Left ventricle myocardium inferior (tissue), 1 donor: ENCODE measurements around the gene EPB41L1. TPM values are rescaled to one million over a fixed set of nuclear protein-coding genes. Genes with fewer than 3 reads are reported as not detected.

Experiments used
- DNase-seq: peaks from one replicate; pipeline ENCODE4 v3.0.0-alpha.2; 2020
- H3K27ac ChIP-seq: fragments of 200-600 bp; replicated peaks from 2 replicates; pipeline ENCODE4 v1.8.0; 2021
- H3K27me3 ChIP-seq: fragments of 200-600 bp; 2 replicates; pipeline ENCODE4 v1.8.0; 2021; ENCODE audit warnings: low read depth
- H3K36me3 ChIP-seq: fragments of 200-600 bp; 2 replicates; pipeline ENCODE4 v1.8.0; 2021
- H3K4me1 ChIP-seq: fragments of 200-600 bp; 2 replicates; pipeline ENCODE4 v1.8.0; 2021
- H3K4me3 ChIP-seq: fragments of 200-600 bp; 2 replicates; pipeline ENCODE4 v1.8.0; 2021; ENCODE audit warnings: mild to moderate bottlenecking, moderate library complexity
- H3K9me3 ChIP-seq: fragments of 200-600 bp; replicated peaks from 2 replicates; pipeline ENCODE4 v1.8.0; 2021
- intact Hi-C: fragments of 100-400 bp; cut with micrococcal nuclease; formaldehyde crosslinking; loops from one replicate; pipeline ENCODE4 v1.11.0; 2022
- total RNA-seq: library from RNA; stranded (reverse); fragmentation: NEBNext Ultra II Directional; extraction: Animal tissue kit (Norgen Biotek cat#: 25700); gene quantifications from one replicate; pipeline ENCODE4 v1.2.1, GENCODE V29; 2021
- TF ChIP-seq, protein P1 (sequence below): fragments of 200-600 bp; IDR thresholded peaks from 2 replicates; pipeline ENCODE4 v1.8.0; 2021; ENCODE audit warnings: antibody characterized with exemption, mild to moderate bottlenecking, borderline replicate concordance
- donor health status: DM: no; HTN: yes; CAD: no; lungs with severe emphysema.

The EPB41L1 gene
- total RNA-seq, 1 donor from 2014 or later, result 14.6 TPM

DNA sequence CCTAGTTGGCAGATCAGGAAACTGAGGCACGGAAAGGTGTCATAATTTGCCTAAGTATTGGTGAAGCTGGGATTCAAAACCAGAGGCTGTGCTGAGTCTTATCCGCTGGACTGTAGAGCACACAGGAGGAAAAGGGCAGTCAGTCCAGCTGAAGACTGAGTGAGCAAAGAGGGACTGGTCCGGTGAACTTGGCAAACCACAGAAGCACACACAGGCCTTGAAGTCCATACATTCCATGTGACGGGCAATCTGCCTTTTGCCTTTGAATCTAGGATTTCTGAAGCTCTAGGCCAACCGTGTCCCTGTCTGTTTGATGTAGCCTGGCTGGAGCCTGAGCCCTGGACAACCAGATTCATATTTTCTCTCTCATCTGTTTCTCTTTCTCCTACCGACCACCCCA lies 34.3 kb upstream of the EPB41L1 start:
- intact Hi-C loops, result no loop called here
- H3K9me3 ChIP-seq, result no peaks in the 10 kb centered on the region
- no peaks in the 10 kb centered on the region for H3K4me1 ChIP-seq
- H3K36me3 ChIP-seq, result no peaks in the 10 kb centered on the region
- TF ChIP-seq, protein P1, sequence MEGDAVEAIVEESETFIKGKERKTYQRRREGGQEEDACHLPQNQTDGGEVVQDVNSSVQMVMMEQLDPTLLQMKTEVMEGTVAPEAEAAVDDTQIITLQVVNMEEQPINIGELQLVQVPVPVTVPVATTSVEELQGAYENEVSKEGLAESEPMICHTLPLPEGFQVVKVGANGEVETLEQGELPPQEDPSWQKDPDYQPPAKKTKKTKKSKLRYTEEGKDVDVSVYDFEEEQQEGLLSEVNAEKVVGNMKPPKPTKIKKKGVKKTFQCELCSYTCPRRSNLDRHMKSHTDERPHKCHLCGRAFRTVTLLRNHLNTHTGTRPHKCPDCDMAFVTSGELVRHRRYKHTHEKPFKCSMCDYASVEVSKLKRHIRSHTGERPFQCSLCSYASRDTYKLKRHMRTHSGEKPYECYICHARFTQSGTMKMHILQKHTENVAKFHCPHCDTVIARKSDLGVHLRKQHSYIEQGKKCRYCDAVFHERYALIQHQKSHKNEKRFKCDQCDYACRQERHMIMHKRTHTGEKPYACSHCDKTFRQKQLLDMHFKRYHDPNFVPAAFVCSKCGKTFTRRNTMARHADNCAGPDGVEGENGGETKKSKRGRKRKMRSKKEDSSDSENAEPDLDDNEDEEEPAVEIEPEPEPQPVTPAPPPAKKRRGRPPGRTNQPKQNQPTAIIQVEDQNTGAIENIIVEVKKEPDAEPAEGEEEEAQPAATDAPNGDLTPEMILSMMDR, result no peak
- H3K27me3 ChIP-seq, result peaks cover 3% of the 10 kb centered on the region
- H3K27ac ChIP-seq, result no peak overlapping the region
- no peak for DNase-seq
- H3K4me3 ChIP-seq, result no peak overlapping the region

DNA sequence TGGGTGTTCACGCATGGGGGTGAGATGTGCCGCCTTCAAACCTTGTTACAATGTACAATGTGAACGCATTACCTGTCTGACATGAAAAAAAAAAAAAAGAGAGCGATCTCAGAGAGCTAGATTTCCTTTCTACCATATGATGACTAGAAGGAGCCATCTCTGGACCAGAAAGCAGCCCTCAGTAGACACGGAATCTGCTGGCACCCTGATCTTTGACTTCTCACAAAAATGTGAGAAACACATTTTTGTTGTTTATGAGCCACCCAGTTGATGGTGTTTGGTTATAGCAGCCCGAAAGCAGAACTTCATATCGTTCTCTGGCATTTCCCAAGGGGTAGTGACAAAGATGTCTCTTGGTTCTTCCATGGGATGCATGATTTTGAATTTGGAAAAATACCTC lies 33.5 kb upstream of the EPB41L1 start:
- Histone ChIP-seq H3K9me3 (no peaks in the 10 kb centered on the region), H3K36me3 (no peaks in the 10 kb centered on the region), H3K27ac (no peak overlapping the region), H3K4me1 (no peaks in the 10 kb centered on the region), H3K27me3 (peaks cover 3% of the 10 kb centered on the region), H3K4me3 (no peak overlapping the region)
- DNase-seq, result no peak
- TF ChIP-seq, protein P1, result no peak
- intact Hi-C loops, result no loop called here

DNA sequence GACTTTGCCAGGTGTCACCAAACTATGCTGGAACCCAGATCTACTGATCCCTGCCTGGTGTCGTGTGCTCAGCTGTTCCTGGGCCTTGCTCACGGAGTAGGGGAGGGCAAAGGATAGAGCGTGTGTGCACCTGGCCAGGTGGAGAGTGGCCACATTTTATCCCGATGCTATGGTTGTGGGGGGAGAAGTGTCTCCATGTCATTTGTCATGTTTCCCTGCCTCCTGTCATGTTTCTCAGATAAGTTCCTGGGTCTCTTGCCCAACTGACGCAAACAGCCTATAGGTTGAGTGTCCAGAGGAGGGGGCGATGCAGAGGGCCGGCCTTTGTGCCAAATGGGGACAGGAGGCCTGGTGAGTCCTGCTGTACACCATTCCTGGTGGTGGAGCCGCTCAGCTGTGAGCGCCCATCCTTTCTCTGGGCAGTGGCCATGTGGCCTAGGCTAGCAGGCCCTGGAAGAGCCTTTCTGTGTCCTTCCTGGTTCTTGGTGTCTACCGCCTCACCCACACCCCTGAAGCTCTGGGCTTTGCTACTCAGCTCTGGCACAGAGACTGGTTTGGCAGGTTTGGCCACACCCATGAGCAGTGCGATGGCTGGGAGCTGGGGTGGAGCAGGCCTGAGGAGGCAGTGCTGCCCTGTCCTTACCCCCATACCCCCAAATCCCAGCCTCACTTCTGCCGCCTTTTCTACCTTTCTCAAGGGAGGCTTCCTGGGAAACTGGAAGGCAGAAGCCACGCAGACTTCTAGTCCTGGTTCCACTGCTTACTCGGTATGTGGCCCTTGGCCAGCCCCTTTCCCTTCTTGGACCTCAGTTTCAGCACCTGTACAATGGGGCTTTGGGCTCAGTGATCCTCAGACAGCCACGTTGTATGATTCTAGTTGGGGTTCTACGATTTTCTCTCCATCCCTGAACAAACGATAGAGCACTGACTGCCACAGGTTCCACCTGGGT lies 32.3 kb upstream of the EPB41L1 start:
- Histone ChIP-seq H3K9me3 (no peaks in the 10 kb centered on the region), H3K36me3 (no peaks in the 10 kb centered on the region), H3K27ac (no peak overlapping the region), H3K27me3 (peaks cover 3% of the 10 kb centered on the region), H3K4me1 (no peaks in the 10 kb centered on the region), H3K4me3 (no peak overlapping the region)
- no peak for DNase-seq
- TF ChIP-seq, protein P1, result no peak
- intact Hi-C loops, result no loop called here

DNA sequence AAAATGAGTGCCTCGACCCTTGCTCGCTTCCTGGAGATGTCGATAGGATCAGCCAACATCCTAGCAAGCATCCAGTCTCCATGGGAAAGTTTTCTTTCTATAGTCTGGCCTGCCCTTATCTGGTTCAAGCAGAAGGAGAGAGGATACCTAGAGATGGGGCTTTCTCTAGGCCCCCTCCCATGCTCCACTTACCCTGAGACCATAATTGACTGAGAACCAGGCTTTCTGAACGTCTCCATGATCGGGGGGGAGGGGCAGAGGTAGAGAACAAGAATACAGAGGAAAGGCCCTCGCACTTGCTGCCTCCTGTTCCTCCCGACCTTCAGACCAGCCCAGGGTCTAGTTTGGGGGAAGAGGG lies 31.6 kb upstream of the EPB41L1 start:
- peaks cover 3% of the 10 kb centered on the region for H3K27me3 ChIP-seq
- H3K36me3 ChIP-seq, result no peaks in the 10 kb centered on the region
- H3K27ac ChIP-seq, result no peak overlapping the region
- no peaks in the 10 kb centered on the region for H3K9me3 ChIP-seq
- intact Hi-C loops, result no loop called here
- DNase-seq, result no peak
- no peak overlapping the region for H3K4me3 ChIP-seq
- TF ChIP-seq, protein P1, result no peak
- H3K4me1 ChIP-seq, result no peaks in the 10 kb centered on the region

DNA sequence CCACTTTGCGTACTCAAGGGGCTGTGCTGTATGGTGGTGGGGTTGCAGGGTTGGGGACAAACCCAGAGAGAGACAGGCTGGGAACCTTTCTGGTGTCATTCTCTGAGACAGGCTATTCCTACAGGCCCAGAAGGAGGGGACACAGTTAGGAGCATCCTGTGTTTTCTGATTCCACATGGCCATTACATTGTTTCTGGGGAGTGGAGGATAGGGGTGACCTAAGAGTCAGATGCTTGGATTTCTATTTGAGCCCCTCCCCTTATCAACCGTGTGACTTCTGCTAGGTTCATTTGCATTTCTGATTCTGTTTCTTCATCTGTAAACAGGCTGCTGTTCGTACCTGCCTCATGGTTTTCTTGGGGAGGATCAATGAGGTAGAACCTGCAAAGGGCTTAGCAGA lies 29.4 kb upstream of the EPB41L1 start:
- intact Hi-C loops, result no loop called here
- no peak for DNase-seq
- Histone ChIP-seq H3K4me1 (no peaks in the 10 kb centered on the region), H3K27me3 (no peaks in the 10 kb centered on the region), H3K9me3 (no peaks in the 10 kb centered on the region), H3K27ac (no peak overlapping the region), H3K36me3 (no peaks in the 10 kb centered on the region), H3K4me3 (no peak overlapping the region)
- TF ChIP-seq, protein P1, result no peak
